Mesodermal cell (in vitro differentiated cells): ENCODE data around the gene TRIM44.
"Not testable (repeated sequence)": the region's sequence is repeated elsewhere in the genome, so short reads cannot be mapped to it uniquely, and the experiment has no call there.

Experiments
- H3K27ac ChIP-seq: 2 replicates; pipeline ENCODE4 v1.7.0; 2013; ENCODE audit warnings: mild to moderate bottlenecking, low read depth, low read length, moderate library complexity; ENCODE audit not compliant: severe bottlenecking
- H3K36me3 ChIP-seq: 2 replicates; pipeline ENCODE4 v1.7.1; 2013; ENCODE audit warnings: mild to moderate bottlenecking, low read length, moderate library complexity; ENCODE audit not compliant: control insufficient read depth, insufficient read depth
- H3K4me1 ChIP-seq: one replicate; pipeline ENCODE4 v1.7.1; 2013; ENCODE audit warnings: mild to moderate bottlenecking, low read length; ENCODE audit not compliant: insufficient read depth, control insufficient read depth, poor library complexity, severe bottlenecking
- H3K4me3 ChIP-seq: 2 replicates; pipeline ENCODE4 v1.7.0; 2013; ENCODE audit warnings: low read length, control low read depth, mild to moderate bottlenecking; ENCODE audit not compliant: insufficient read depth, poor library complexity, severe bottlenecking; ENCODE audit errors: extremely low read depth
- H3K9me3 ChIP-seq: 2 replicates; pipeline ENCODE4 v1.7.1; 2013; ENCODE audit warnings: mild to moderate bottlenecking, low read length, moderate library complexity; ENCODE audit not compliant: control insufficient read depth
- whole genome bisulfite sequencing, 2 experiments: methylation state at CpG; one replicate each; pipeline ENCODE4 v1.1.5; 2013; ENCODE audit warnings: missing lambda C conversion rate in 2 of 2; ENCODE audit not compliant: insufficient coverage in 2 of 2; 5-methylcytosine and 5-hydroxymethylcytosine counted together

TRIM44 gene

DNA sequence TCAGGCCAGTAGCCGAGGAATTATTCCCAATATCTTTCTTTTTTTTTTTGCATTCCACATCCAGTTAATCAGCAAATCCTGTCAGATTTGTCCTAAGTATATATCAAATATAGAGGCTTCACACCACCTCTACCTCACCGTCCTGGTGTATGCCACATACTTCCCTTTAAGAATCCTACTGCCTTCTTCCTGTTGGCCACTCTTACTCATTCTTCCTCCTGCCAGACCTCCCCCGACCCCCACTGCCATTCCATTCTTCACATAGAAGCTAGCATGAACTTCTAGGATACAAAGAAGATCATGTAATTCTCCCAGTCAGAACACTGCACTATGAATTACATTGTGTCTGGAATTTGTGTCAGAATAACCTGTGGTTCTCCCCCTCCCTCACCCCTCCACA is 89.5 kb downstream of the TRIM44 start:
- Histone ChIP-seq H3K4me1 (peaks cover 16% of the 10 kb centered on the region), H3K36me3 (peaks cover 7% of the 10 kb centered on the region), H3K27ac (no peak overlapping the region), H3K4me3 (no peak overlapping the region), H3K9me3 (no peaks in the 10 kb centered on the region)
- 29 to 88% methylated on average over 1 of the region's 3 CpGs for WGBS, 2 experiments

DNA sequence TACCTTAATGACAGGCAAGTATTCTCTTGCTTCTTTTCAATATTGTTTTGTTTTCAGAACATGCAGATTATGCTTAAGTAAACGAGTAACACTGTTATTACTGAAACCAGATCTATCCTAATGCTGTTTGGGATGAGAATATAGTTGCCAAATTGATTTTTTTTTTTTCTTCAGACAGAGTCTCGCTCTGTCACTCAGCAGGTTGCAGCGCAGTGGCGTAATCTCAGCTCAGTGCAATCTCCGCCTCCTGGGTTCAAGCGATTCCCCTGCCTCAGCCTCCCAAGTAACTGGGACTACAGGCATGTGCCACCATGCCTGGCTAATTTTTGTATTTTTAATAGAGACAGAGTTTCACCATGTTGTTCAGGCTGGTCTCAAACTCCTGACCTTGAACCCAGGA is 91.0 kb downstream of the TRIM44 start:
- not testable (repeated sequence) for H3K27ac ChIP-seq, H3K36me3 ChIP-seq, H3K9me3 ChIP-seq, H3K4me3 ChIP-seq
- 93 to 98% methylated on average over 5 of the region's 6 CpGs for WGBS, 2 experiments
- peaks cover 16% of the 10 kb centered on the region for H3K4me1 ChIP-seq

DNA sequence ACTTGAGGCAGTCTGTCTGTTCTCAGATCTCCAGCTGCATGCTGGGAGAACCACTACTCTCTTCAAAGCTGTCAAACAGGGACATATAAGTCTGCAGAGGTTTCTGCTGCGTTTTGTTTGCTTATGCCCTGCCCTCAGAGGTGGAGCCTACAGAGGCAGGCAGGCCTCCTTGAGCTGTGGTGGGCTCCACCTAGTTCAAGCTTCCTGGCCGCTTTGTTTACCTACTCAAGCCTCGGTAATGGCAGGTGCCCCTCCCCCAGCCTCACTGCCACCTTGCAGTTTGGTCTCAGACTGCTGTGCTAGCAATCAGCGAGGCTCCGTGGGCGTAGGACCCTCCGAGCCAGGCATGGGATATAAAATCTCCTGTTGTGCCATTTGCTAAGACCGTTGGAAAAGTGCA is 97.4 kb downstream of the TRIM44 start:
- H3K36me3 ChIP-seq, H3K27ac ChIP-seq, H3K4me3 ChIP-seq, H3K9me3 ChIP-seq, H3K4me1 ChIP-seq: not testable (repeated sequence)
- WGBS, 2 experiments, result 40 to 57% methylated on average over 4 to 5 of the region's 8 CpGs

DNA sequence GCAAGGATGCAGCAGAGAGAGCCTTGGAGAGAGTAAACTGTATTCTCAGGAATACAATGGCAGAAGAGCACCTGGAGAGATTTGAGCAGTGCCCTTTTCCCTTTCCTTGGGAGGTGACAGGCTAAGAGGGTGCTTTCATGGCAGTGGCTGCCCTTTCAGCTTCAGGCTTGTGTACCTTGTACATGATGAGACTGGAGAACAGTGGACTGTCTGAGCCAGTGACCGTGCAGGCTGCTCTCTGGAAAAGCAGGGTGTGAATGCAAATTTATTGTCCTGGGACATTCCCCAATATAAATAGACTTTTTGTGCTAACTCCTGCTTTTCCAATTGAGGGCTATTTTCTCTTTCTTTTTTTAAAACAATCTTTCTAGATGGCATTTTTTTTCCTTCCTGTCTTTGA is 99.3 kb downstream of the TRIM44 start:
- Histone ChIP-seq H3K36me3 (no peaks in the 10 kb centered on the region), H3K4me3 (no peak overlapping the region), H3K9me3 (no peaks in the 10 kb centered on the region), H3K4me1 (no peaks in the 10 kb centered on the region), H3K27ac (no peak overlapping the region)
- WGBS, 2 experiments, result 100% methylated on average over 1 of the region's 1 CpG; no CpG with 5 or more reads in 1 of the 2 experiments

DNA sequence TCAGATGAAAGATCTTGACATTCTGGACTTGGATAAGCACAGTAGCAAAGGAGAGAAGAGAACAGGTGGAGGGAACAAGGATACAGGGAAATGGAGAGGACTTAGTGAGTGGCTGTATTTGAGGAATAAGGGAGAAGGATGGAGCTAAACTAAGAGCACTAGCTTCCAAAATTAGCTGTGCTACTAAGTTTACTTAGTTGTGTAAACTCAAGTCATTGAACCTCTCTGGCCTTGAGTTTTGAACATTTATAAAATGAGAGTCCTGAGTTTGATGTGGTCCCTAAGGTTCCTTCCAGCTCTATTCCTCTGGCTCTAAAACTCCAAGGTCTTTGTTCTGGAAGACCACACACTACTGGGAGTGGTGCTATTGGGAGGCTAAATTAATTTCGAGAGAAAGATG is 100.7 kb downstream of the TRIM44 start:
- H3K36me3 ChIP-seq, result no peaks in the 10 kb centered on the region
- WGBS, 2 experiments, result 100% methylated on average over 1 of the region's 1 CpG; no CpG with 5 or more reads in 1 of the 2 experiments
- no peaks in the 10 kb centered on the region for H3K4me1 ChIP-seq
- H3K27ac ChIP-seq, result no peak overlapping the region
- no peaks in the 10 kb centered on the region for H3K9me3 ChIP-seq
- H3K4me3 ChIP-seq, result no peak overlapping the region

DNA sequence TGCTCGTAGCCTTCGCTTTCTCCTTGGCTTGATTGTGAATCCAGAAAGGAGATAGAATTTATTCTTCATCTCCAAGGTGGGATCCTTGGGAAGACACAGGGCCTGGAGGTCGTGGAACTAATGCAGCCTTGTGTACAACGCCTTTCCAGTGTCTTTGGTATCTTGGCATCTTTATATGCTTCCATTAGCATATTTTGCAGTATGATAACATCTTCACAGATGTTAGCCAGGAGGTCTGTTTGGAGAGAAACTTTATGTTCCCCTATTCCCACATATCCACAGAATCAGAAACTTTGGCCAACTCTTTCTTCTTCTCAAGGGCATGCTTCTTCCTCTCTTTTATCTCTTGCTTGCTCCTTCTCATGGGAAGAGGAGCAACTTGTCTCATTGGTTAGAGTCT is 101.2 kb downstream of the TRIM44 start:
- Histone ChIP-seq H3K4me3 (no peak overlapping the region), H3K9me3 (no peaks in the 10 kb centered on the region), H3K27ac (no peak overlapping the region), H3K36me3 (no peaks in the 10 kb centered on the region), H3K4me1 (no peaks in the 10 kb centered on the region)
- WGBS, 2 experiments, result 100% methylated on average over 2 of the region's 4 CpGs; no CpG with 5 or more reads in 1 of the 2 experiments

DNA sequence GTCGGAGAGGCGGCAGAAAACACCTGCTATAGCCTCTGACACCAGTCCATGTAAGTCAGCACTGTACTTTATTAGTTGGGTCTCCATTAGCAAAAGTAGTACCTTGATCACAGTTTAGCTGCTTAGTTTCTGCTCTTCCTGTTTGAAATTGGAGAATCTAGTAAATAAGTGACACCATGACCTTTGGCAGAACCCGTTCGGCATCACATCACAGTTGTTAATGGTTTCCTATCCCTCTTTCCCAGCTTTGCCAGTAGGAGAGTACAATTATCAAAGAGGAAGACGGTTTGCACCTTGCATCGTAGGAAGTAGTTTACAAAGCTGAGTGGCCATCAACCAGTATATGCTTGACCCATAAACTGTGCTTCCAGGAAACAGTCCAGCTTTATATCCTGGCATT is 101.8 kb downstream of the TRIM44 start:
- Histone ChIP-seq H3K36me3 (no peaks in the 10 kb centered on the region), H3K4me3 (no peak overlapping the region), H3K9me3 (no peaks in the 10 kb centered on the region), H3K4me1 (no peaks in the 10 kb centered on the region), H3K27ac (no peak overlapping the region)
- 88 to 100% methylated on average over 2 to 3 of the region's 6 CpGs for WGBS, 2 experiments

DNA sequence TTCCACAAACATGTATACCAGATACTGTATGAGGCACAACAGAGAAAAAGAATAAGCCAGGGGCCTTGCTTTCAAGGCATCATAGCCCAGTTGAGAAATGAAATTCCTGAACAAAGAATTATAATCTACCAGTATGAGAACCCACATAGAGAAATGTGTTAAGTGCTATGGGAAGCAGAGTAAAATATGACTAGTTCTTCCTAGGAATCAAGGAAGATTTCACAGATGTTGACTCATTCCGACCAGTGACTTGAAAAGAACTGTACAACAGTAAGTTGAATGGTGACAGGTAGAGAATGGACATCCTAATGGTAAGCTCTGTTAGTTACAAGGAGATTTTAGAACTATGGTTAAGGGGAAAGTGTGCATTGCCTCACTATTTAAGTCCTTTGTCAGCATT is 102.6 kb downstream of the TRIM44 start:
- Histone ChIP-seq H3K27ac (no peak overlapping the region), H3K36me3 (no peaks in the 10 kb centered on the region), H3K4me1 (no peaks in the 10 kb centered on the region), H3K4me3 (no peak overlapping the region), H3K9me3 (no peaks in the 10 kb centered on the region)
- 95 to 100% methylated on average over 1 of the region's 1 CpG for WGBS, 2 experiments

DNA sequence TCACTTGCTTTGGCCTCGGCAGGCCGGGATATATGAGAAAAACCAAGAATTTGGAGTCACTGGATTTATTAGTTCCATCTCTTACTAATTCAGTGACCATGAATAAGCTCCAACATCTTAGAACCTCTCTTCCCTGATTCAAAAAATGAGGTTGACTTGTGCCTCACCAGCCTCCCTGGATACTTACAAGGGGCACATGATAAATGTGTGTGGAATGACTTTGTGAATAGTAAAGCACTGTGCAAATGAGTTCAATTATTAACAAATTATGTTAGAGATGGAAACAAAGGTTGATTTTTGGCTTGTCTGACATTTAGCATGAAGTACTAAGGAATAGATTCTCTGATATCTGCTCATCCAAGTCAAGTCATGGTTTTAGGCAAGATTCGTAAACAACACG is 104.1 kb downstream of the TRIM44 start:
- H3K4me1 ChIP-seq, result no peaks in the 10 kb centered on the region
- H3K36me3 ChIP-seq, result no peaks in the 10 kb centered on the region
- H3K9me3 ChIP-seq, result no peaks in the 10 kb centered on the region
- no peak overlapping the region for H3K27ac ChIP-seq
- WGBS, 2 experiments, result 89 to 98% methylated on average over 3 to 4 of the region's 4 CpGs
- H3K4me3 ChIP-seq, result no peak overlapping the region

DNA sequence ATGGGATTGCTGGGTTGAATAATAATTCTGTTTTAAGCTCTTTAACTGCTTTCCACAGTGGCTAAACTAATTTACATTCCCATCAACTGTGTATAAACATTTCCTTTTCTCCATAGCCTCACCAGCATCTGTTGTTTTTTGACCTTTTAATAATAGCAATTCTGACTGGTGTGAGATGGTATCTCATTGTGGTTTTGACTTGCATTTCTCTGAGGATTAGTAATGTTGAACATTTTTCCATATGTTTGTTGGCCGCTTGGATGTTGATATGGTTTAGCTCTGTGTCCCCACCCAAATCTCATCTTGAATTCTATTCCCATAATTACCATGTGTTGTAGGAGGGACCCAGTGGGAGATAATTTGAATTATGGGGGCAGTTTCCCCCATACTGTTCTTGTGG is 107.8 kb downstream of the TRIM44 start:
- H3K9me3 ChIP-seq, H3K4me1 ChIP-seq, H3K36me3 ChIP-seq, H3K4me3 ChIP-seq, H3K27ac ChIP-seq: not testable (repeated sequence)
- no CpG with 5 or more reads among the region's 1 CpG for WGBS, 2 experiments

DNA sequence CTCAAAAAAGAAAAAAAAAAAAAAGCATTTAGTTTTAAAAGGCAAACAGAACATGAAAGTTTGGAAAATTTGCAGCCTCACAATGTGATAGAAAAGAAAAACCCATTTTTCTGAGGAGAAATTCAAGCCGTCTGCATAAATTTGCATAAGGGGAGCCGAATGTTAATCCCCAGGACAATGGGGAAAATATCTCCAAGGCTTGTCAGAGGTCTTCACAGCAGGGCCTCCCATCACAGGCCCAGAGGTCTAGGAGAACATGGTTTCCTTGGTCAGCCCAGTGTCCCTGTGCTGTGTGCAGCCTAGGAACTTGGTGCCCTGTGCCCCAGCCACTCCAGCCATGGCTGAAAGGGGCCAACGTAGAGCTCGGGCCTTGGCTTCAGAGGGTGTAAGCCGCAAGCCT is 109.1 kb downstream of the TRIM44 start:
- no peak overlapping the region for H3K27ac ChIP-seq
- WGBS, 2 experiments, result 90 to 94% methylated on average over 4 to 5 of the region's 5 CpGs
- peaks cover 5% of the 10 kb centered on the region for H3K36me3 ChIP-seq
- no peaks in the 10 kb centered on the region for H3K9me3 ChIP-seq
- no peak overlapping the region for H3K4me3 ChIP-seq
- no peaks in the 10 kb centered on the region for H3K4me1 ChIP-seq

DNA sequence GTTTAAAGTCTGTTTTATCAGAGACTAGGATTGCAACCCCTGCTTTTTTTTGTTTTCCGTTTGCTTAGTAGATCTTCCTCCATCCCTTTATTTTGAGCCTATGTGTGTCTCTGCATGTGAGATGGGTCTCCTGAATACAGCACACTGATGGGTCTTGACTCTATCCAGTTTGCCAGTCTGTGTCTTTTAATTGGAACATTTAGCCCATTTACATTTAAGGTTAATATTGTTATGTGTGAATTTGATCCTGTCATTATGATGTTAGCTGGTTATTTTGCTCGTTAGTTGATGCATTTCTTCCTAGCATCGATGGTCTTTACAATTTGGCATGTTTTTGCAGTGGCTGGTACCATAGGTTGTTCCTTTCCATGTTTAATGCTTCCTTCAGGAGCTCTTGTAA is 114.7 kb downstream of the TRIM44 start:
- not testable (repeated sequence) for H3K4me1 ChIP-seq, H3K9me3 ChIP-seq, H3K27ac ChIP-seq, H3K36me3 ChIP-seq, H3K4me3 ChIP-seq
- WGBS, 2 experiments, result 100% methylated on average over 2 of the region's 3 CpGs; no CpG with 5 or more reads in 1 of the 2 experiments
